Smooth muscle cell (in vitro differentiated cells): ENCODE measurements around the gene HEATR3. TPM values are rescaled to one million over a fixed set of nuclear protein-coding genes. Genes with fewer than 3 reads are reported as not detected.

ENCODE experiments used
- DNase-seq: peaks from one replicate; lab custom pipeline; 2025; ENCODE audit not compliant: unreplicated experiment; lab: John Stamatoyannopoulos, UW
- H2AFZ ChIP-seq: fragments of 200-600 bp; sonication (generic); 2 replicates; pipeline ENCODE4 v1.6.0; 2016; ENCODE audit warnings: antibody characterized with exemption, low read depth, mild to moderate bottlenecking
- H3F3A ChIP-seq: fragments of 200-600 bp; sonication (generic); 2 replicates; pipeline ENCODE4 v1.6.0; 2017; ENCODE audit warnings: antibody characterized with exemption, low read depth
- H3K27ac ChIP-seq: fragments of 200-600 bp; sonication (generic); 2 replicates; pipeline ENCODE4 v1.5.1; 2016; ENCODE audit warnings: low read depth, mild to moderate bottlenecking
- H3K27me3 ChIP-seq: fragments of 200-600 bp; sonication (generic); 2 replicates; pipeline ENCODE4 v1.6.1; 2016; ENCODE audit warnings: low read depth, mild to moderate bottlenecking
- H3K36me3 ChIP-seq: fragments of 200-600 bp; sonication (generic); 2 replicates; pipeline ENCODE4 v1.5.1; 2016; ENCODE audit warnings: low read depth
- H3K4me1 ChIP-seq: fragments of 200-600 bp; sonication (generic); 2 replicates; pipeline ENCODE4 v1.5.1; 2016; ENCODE audit warnings: low read depth
- H3K4me2 ChIP-seq: fragments of 200-600 bp; sonication (generic); 2 replicates; pipeline ENCODE4 v1.6.0; 2016; ENCODE audit warnings: mild to moderate bottlenecking
- H3K4me3 ChIP-seq: fragments of 200-600 bp; sonication (generic); 2 replicates; pipeline ENCODE4 v1.5.1; 2016; ENCODE audit warnings: mild to moderate bottlenecking
- H3K79me2 ChIP-seq: fragments of 200-600 bp; sonication (generic); 2 replicates; pipeline ENCODE4 v1.6.0; 2016; ENCODE audit warnings: low read depth, mild to moderate bottlenecking
- H3K9ac ChIP-seq: fragments of 200-600 bp; sonication (generic); 2 replicates; pipeline ENCODE4 v1.6.0; 2016; ENCODE audit warnings: low read depth
- H3K9me3 ChIP-seq: fragments of 200-600 bp; sonication (generic); replicated peaks from 2 replicates; pipeline ENCODE4 v1.5.1; 2016; ENCODE audit warnings: low read depth
- H4K20me1 ChIP-seq: fragments of 200-600 bp; sonication (generic); 2 replicates; pipeline ENCODE4 v1.6.0; 2016; ENCODE audit warnings: low read depth
- WGBS: methylation state at CpG from one replicate; pipeline ENCODE4 v1.1.7; 2016; ENCODE audit warnings: low lambda C conversion rate; 5-methylcytosine and 5-hydroxymethylcytosine counted together
- polyA plus RNA-seq: library from polyadenylated mRNA; unstranded; fragments of >200 nt; fragmentation: Nextera tagmentation; extraction: Ambion mirVana; gene quantifications from 2 replicates; pipeline ENCODE4 v1.2.1, GENCODE V29; 2016
- total RNA-seq: library from RNA; depleted of rRNA; stranded (reverse); fragments of >200 nt; gene quantifications from 2 replicates; pipeline ENCODE4 v1.2.3, GENCODE V29; 2014
- TF ChIP-seq, protein P1 (sequence below): fragments of 200-600 bp; sonication (generic); IDR thresholded peaks from 2 replicates; pipeline ENCODE4 v1.5.1; 2017; ENCODE audit warnings: borderline replicate concordance, mild to moderate bottlenecking, antibody characterized with exemption; ENCODE audit not compliant: insufficient read depth, poor library complexity, severe bottlenecking

HEATR3 gene
- total and polyA plus RNA-seq, 2 experiments from 2014 or later: 3.6 to 9.1 TPM

DNA sequence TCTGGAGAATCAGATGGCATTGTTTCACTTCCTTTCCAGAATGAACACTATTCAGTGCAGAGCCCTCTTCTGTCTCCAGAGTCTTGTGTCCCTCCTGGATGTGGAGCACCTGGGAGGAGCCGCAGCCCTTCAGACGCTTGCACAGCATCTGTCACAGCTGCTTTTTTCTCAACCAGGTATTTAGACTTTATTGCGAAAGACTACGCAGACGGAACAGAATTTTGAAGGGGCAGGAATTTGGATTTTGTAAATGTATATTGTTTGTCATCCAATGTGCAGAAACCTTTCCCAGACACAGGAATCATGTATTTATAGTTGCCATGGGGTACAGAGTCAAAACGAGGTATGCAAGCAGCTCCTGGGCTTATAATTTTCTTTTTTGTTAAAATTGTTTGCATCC, 20.4 kb downstream of the HEATR3 start:
- peaks cover 7% of the 10 kb centered on the region for H4K20me1 ChIP-seq
- no peak for DNase-seq
- H3K4me2 ChIP-seq: no peak overlapping the region
- H3K27me3 ChIP-seq: no peaks in the 10 kb centered on the region
- no peak overlapping the region for H3K27ac ChIP-seq
- TF ChIP-seq, protein P1, sequence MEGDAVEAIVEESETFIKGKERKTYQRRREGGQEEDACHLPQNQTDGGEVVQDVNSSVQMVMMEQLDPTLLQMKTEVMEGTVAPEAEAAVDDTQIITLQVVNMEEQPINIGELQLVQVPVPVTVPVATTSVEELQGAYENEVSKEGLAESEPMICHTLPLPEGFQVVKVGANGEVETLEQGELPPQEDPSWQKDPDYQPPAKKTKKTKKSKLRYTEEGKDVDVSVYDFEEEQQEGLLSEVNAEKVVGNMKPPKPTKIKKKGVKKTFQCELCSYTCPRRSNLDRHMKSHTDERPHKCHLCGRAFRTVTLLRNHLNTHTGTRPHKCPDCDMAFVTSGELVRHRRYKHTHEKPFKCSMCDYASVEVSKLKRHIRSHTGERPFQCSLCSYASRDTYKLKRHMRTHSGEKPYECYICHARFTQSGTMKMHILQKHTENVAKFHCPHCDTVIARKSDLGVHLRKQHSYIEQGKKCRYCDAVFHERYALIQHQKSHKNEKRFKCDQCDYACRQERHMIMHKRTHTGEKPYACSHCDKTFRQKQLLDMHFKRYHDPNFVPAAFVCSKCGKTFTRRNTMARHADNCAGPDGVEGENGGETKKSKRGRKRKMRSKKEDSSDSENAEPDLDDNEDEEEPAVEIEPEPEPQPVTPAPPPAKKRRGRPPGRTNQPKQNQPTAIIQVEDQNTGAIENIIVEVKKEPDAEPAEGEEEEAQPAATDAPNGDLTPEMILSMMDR: no peak
- no peaks in the 10 kb centered on the region for H3F3A ChIP-seq
- no peaks in the 10 kb centered on the region for H3K9me3 ChIP-seq
- H3K4me1 ChIP-seq: no peaks in the 10 kb centered on the region
- H3K9ac ChIP-seq: no peak overlapping the region
- H3K79me2 ChIP-seq: no peaks in the 10 kb centered on the region
- H3K4me3 ChIP-seq: no peak overlapping the region
- 97% methylated on average over 6 of the region's 6 CpGs for WGBS
- peaks cover 6% of the 10 kb centered on the region for H3K36me3 ChIP-seq
- no peak overlapping the region for H2AFZ ChIP-seq

DNA sequence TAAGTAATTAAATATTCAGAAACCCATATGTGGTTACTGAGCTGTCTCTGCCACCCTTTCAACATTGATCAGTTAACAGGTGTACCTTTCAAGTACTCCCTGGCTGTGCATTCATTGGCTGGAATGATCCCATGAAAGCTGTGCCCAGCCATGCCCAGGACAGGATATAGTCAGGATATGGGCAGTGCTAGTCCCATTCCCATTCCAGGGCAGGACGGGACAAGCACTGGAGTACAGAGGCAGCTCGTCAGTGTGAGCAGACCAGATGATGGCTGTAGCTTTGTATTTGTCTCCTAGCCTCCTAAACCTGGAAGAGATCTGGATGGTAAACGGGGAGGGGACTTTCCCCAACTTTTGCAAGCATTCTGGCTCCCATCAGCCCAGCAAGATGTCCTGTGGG, 22.5 kb downstream of the HEATR3 start:
- no peaks in the 10 kb centered on the region for H3K79me2 ChIP-seq
- DNase-seq: no peak
- no peak overlapping the region for H3K27ac ChIP-seq
- no peaks in the 10 kb centered on the region for H3K27me3 ChIP-seq
- H4K20me1 ChIP-seq: peaks cover 2% of the 10 kb centered on the region
- H3K4me3 ChIP-seq: no peak overlapping the region
- H3K4me1 ChIP-seq: no peaks in the 10 kb centered on the region
- WGBS: 98% methylated on average over 3 of the region's 3 CpGs
- no peak overlapping the region for H3K9ac ChIP-seq
- no peak overlapping the region for H3K4me2 ChIP-seq
- H2AFZ ChIP-seq: no peak overlapping the region
- no peaks in the 10 kb centered on the region for H3K9me3 ChIP-seq
- H3F3A ChIP-seq: no peaks in the 10 kb centered on the region
- H3K36me3 ChIP-seq: peaks cover 4% of the 10 kb centered on the region
- TF ChIP-seq, protein P1: no peak

DNA sequence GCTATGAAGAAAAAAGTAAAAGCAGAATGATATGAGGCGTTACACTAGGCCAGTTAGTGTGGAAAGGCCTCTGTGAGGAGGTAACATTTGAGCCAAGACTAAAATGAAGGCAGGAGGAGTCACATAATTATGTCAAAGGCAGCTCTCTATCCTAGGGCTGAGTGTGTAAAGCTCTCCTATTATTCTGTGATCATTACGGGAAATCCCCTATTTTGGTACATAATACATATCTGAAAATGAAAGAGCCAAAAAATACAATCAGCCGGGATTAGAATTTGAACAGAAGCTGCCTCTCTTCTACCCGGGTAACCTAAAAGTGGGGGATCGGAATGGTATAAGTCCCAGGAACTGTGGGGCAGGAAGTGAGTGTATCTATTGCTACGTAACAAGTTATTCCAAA, 27.1 kb downstream of the HEATR3 start:
- no peaks in the 10 kb centered on the region for H3K79me2 ChIP-seq
- TF ChIP-seq, protein P1: no peak
- no peaks in the 10 kb centered on the region for H3K36me3 ChIP-seq
- DNase-seq: no peak
- H3K27me3 ChIP-seq: no peaks in the 10 kb centered on the region
- no peaks in the 10 kb centered on the region for H4K20me1 ChIP-seq
- no peaks in the 10 kb centered on the region for H3K4me1 ChIP-seq
- H3K4me3 ChIP-seq: no peak overlapping the region
- no peaks in the 10 kb centered on the region for H3F3A ChIP-seq
- H3K4me2 ChIP-seq: no peak overlapping the region
- no peak overlapping the region for H3K27ac ChIP-seq
- H3K9me3 ChIP-seq: no peaks in the 10 kb centered on the region
- 98% methylated on average over 6 of the region's 6 CpGs for WGBS
- H3K9ac ChIP-seq: no peak overlapping the region
- H2AFZ ChIP-seq: no peak overlapping the region

DNA sequence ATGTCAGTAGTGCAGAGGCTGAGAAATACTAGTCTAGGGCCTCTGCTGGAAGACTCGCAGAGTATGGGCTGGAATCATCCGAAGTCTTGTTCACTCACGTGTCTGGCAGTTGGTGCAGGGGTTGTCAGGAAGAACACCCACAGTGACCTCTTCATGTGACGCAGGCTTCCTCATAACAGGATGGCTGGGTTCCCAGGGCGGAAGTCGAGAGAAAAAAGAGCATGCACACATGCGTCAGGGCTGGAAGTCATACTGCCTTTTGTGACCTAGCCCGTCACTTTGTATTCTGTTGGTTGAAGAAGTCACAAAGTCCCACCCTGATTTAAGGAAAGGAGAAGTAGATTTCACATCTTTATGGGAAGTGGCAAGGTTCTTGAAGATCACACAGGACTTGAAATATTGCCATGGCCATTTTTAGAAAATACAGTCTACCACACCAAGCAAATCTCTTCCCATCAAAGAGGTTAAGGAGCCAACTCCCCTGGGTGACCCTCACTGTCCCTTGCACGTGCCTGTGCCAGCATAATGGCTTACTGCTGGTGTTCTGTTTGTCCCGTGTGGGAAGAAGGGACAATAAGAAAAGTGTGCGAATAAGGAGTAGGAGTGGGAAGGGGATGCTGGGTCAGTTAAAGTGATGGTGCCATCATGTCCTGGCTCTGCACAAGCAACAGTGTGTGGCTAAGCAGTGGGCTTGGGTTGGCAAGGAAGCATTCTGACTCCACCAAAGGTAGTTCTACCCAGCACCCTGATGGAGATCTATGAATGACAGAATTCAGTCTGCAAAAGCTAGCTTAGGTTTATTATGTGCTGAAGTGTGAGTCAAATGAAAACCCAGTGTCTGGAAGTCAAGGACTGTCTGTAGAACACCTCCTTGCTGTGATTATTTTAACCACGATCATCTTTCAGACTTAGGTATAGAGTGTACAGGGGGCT, 28.1 kb downstream of the HEATR3 start:
- WGBS: 92% methylated on average over 12 of the region's 12 CpGs
- no peaks in the 10 kb centered on the region for H3F3A ChIP-seq
- no peak overlapping the region for H3K27ac ChIP-seq

More for the DNA sequence above, 28.1 kb downstream of the HEATR3 start:
- Histone ChIP-seq H4K20me1 (no peaks in the 10 kb centered on the region), H3K79me2 (no peaks in the 10 kb centered on the region), H3K27me3 (no peaks in the 10 kb centered on the region), H3K4me3 (no peak overlapping the region), H3K9ac (no peak overlapping the region), H2AFZ (no peak overlapping the region), H3K9me3 (no peaks in the 10 kb centered on the region), H3K36me3 (no peaks in the 10 kb centered on the region), H3K4me1 (no peaks in the 10 kb centered on the region), H3K4me2 (no peak overlapping the region)
- no peak for DNase-seq
- TF ChIP-seq, protein P1: no peak
